HUDEP-2 (cell line): Measurements from ENCODE around the gene CLP1.
A peak's percentile ranks its signal among the peaks of the same experiment; 100 is the strongest.
"Not testable (repeated sequence)": the region's sequence is repeated elsewhere in the genome, so short reads cannot be mapped to it uniquely, and the experiment has no call there.

Experiments
- DNase-seq, 76 experiments: peaks; one replicate each; lab custom pipeline; 2025; ENCODE audit not compliant: unreplicated experiment in 76 of 76; lab: John Stamatoyannopoulos, UW

Gene CLP1

DNA sequence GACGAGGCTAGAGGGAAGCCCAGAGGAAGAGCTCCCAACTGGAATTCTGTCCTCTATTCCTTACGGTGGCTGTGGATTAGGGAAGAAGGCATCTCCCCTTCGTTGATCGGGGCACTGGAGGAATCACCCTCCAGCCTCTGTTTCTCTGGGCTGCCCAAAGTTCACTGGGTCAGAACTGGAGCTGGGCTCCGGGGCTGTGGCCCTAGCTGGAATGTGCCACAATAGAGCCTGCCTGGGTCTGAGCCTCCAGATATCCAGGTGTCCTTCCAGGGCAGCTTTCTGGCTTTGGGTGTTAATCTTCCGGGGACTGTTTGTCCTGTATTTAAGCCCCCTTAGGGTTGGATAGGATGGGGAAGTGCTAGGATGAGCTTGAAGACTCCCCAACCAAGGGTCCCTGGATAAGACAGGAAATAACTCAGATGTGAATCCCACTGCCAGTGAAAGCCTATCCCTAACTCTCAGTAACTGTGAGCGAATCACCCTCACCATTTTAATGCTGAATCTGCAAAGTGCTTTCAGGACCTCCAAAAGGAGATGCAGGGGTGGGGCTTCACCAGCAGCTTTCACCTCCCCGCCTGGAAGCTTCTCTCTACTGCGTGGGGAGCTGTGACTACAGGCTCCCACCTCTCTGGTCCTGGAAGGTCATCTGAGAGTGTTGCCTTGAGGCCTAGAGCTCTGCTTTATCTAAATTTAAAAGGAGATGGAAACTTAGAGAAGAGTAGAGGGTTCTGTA is 17.3 kb upstream of the CLP1 start:
- DNase-seq = no peak

DNA sequence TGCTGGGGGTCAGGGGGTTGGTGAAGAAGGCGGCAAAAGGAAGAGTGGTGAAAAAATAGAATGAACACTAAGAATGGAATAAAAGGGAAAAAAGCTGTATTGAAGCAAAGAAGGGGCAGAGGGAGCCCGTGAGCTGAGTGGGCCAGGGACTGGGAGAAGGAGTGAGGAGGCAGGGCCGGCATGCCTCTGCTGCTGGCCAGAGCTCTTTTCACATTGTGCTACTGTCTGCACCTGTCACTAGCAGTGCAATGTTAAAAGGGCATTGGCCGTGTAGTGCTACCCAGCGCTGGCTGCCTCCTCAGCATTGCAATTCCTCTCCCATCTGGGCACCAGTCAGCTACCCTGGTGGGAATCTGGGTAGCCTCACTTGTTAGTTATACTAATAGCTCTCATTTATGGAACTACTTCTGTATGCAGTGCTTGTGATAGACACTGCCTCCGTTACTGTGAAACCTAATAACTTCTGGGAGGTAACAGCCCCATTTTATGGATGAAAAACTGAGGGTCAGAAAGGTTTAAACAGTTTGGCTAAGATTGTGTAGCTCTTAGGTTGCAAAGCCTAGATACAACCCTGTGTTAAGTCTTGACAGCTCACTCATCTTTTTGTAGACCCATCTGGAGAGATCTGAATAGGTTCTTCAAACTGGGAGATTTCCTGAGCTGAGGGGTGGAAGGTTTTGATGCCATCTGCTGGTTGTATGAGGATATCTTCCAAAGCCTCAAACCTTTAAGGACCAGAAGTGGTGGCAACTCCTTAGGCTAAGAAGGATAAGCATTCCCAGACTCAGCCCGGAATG is 16.4 kb upstream of the CLP1 start:
- DNase-seq = peak in 32 of 76 experiments; percentile 7 to 50 (median 27)

GRCh38 chr11:57643802-57644201 is 13.8 kb upstream of the CLP1 start:
- no peak for DNase-seq

DNA sequence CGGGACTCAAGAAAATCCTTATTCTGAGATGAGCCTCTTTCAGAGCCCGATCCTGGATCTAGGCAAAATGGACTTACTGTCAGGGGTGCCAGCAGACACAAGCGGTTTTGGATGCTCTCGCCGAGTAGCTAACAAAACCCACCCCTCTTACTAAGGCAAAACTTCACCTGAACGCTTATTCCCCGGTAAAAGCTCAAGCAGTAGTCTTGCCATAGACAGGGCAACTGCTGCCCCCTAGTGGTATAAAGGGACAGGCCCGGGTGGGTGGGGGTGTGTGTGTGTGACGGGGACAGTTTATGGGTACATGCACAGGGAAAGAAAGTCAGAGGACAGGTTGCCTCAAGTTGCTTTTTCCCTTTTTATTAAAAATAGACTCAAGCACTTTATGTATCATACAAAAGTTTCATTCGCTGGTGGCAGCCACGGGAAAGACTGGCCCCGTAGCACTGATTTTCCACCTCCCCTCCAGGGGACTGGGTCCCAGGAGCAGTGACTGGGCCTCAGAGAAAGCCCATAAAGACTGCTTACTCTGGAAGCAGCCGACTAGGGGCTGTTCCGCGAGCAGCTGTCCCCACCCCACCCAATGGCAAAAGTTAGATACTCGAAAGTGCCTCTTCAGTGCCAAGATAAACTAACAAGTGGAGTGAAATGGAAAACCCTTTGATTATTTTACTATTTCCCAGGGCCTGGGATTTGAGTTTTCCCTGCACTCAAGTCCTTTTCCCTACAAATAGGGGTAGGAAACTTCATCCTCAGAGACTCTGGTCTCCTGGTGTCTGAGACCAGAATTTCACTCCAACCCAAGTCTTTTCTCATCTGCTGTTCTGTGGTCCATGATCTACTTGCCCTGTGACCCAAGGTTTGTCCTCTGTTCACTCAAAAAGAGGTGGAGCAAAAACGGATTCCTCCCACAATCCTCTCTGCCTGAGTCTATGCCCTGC is 12.5 kb upstream of the CLP1 start:
- peak in 67 of 76 experiments; percentile 17 to 85 (median 67) for DNase-seq

GRCh38 chr11:57645689-57646085 is 11.9 kb upstream of the CLP1 start:
- peak in 13 of 76 experiments; percentile 7 to 40 (median 33) for DNase-seq

DNA sequence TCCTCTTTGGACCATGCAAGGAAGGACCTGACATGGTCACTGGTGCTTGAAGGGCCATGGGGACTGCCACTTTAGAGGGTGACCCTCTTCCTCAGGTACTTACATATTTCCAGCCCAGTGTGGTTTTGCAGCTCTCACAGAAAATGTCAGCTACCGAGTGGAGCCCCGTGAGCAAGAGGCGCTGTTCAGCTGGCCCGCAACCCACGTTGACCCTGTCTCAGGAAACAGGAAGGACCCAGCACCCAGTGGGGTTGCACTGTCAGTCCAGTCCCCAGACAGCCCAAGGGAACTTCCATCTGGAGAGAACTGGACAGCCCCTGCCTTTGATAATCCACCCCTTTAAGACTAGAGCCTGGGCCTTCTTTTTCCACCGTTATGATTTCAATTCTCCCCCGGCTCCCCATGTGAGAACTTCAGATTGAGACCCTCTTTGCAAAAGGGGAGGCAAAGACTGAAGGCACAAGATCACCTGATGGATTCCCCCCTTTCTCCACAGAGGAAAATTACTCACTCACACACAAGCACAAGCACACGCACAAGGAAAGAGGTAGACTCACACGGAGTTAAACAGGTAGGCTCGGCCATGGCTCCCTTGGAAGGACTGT is 11.3 kb upstream of the CLP1 start:
- no peak for DNase-seq

DNA sequence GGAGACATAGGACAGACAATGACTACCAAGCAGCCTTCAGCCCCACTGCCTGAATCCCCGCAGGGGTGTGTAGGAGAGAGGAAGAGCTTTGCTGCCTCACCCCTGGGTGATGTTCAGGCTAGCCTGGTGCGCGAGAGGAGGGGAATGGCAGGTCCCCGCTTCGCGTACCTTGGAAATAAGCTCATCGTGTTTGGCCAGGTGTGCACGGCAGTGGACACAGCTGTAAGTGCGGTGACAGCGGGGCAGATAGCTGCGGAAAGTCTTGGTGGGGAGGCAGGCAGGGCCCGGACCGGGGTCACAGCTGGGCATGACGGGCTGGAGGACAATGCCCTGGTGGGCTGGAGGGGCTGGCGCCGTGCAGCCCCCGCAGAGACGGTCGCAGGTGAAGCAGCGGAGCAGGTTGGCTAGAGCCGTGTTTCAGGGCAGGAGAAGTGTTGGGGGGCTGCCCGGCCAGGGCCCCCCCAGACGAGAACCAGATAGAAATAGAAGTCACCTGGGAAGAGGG is 10.7 kb upstream of the CLP1 start:
- no peak for DNase-seq

DNA sequence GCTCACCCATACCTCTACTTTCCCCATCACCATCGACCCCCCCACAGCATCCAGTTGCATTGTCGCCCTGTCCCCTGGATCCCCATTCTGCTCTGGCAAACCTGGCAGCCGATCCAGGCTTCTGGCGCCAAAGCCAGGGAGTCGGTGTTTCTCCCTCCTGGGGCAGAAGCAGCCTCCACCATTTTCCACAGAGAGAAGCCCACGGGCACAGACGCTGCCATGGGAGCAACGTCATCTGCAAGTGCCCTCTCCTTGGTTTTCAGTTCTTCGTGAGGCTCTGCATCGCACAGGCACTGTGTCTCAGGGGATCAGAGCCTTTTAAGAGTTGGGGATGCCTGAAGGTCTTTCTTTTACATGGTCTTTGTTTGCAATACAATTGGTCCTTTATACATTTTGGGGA is 10.2 kb upstream of the CLP1 start:
- DNase-seq = peak in 1 of 76 experiments; percentile 12

DNA sequence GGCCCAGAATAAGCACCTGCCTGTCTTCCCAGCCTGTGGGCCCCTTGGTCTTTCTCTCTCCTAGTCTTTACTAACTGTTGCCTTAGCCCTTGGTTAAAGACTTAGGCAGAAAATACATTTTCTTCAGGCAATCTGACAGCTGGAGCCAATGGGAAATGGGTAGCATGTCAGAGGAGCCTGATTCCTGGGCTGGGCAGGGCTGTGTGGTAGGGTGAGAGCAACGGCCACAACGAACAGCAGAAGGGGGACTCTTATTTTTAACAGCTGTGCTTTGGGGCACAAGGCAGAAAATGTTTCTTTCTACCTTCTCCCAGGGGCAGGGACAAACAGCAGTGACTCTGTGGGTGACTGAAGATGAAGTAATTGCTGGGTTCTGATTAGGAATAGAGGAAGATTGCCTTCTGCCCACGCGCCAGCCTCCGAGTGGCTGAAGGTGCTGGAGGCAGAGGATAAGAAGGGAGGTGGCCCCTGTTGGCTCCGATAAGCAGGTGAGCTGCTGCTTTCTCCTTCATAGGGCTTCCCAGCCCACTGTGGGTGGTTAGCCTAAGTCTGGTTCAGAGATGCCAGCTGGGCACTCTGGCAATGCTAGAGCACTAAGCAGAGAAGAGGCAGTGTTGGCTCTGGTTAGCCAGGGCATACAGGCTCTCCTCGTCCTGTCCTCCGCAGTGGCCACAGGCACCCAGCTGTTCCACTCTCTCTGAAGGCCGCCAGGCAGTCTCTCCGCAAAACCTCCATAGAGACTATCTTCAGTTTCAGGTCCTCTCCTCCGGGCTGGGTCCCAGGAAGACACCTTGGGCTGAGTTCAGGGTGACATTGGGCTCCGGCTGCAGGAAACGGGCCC is 9.4 kb upstream of the CLP1 start:
- peak; percentile 27 to 99 (median 95) for DNase-seq

- DNase-seq = peak in 12 of 76 experiments; percentile 3 to 46 (median 32)
Measured at GRCh38 chr11:57648801-57649735, 8.5 kb upstream of the CLP1 start.

DNA sequence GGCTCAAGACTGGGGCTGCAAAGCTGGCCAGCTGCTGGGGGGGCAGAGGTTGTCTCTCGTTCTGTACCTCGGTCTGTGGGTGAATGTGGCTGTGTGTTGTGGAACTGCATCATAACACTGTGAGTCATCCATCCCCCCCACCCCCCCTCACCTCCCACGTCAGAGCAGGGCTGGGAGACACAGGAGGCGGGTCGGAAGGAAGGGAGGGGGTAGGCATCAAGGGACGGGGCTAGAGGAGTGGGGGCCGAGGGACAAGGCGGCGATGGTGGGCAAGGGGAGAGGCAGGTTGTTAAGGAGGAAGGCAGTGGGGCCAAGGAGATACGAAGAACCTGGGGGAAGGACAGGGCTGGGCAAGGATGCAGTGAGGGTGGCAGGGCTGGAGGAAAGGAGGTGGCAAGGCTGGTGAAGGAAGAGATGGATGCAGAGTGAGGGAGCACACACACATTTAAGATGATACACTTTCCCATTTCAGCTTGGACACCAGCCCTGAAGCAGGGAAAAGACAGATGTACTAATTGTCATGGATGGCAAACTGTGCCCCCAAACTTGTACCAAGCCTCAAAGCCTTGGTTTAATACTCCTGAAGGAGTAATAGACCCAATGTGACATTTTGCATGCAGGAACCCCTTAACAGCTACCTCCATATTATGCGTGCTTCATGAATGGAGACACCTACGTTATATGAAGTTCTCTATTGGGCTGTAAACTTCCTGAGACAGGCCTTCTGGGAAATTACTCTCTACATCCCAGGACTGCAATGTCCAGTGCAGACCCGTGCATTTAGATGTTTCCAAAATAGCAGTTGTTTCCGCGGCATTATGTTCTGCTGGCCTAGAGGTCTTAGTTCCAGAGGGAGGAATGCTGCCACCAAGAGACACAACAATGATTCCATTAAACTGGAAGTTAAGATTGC is 7.5 kb upstream of the CLP1 start, which contains the start of gene YPEL4:
Gene YPEL4 (minus strand): TSS at position 87 of the 913 bp plus-strand sequence. CDS start 2,805 bp downstream, outside the sequence.
- DNase-seq = peak in 59 of 76 experiments; percentile 12 to 83 (median 59)

GRCh38 chr11:57650739-57651090 is 6.8 kb upstream of the CLP1 start:
- DNase-seq = no peak

DNA sequence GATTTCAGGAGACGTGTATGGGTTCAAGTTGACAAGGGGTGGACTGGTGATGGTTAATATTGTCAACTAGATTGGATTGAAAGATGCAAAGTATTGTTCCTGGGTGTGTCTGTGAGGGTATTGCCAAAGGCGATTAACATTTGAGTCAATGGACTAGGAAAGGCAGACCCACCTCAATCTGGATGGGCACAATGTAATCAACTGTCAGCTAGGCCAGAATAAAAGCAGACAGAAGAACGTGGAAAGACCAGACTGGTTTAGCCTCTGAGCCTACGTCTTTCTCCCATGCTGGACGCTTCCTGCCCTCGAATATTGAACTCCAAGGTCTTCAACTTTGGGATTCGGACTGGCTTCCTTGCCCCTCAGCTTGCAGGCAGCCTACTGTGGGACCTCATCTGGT is 6.2 kb upstream of the CLP1 start:
- no peak for DNase-seq

DNA sequence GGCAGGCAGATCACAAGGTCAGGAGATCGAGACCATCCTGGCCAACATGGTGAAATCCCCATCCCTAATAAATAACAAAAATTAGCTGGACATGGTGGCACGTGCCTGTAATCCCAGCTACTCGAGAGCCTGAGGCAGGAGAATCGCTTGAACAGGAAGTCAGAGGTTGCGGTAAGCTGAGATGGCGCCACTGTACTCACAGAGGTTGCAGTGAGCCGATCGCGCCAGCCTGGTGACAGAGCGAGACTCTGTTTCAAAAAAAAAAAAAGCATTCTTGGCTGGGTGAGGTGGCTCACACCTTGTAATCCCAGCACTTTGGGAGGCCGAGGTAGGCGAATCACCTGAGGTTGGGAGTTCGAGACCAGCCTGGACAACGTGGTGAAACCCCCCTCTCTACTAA is 5.3 kb upstream of the CLP1 start:
- DNase-seq = not testable (repeated sequence)

DNA sequence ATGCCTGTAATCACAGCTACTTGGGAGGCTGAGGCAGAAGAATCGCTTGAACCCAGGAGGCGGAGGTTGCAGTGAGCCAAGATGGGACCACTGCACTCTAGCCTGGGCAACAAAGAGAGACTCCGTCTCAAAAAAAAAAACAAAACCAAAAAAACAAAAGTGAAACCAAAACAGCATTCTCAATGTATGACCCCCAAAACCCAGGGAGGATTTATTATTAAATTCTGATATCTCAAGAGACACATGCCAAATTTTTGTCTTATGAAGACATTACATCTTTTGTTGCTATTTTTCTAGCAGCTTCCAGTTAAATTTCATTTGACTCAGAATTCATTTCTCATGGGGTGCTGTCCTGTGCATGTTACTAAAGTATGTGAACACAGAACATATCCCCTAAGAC is 4.9 kb upstream of the CLP1 start:
- DNase-seq = no peak

DNA sequence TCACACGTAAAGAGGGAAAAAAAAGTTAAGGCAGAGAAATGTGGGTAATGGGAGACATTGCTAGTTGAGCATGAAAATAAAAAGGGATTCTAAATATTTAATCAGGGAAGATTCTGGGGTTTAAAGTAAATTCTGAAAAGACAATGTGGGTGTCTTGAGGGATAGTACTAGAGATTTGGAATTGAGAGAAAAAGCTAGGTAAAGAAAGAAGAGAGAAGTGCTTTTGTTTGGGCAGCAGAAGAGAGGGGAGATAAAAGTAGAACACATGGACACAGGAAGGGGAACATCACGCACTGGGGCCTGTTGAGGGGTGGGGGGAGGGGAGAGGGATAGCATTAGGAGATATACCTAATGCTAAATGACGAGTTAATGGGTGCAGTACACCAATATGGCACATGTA is 4.4 kb upstream of the CLP1 start:
- DNase-seq = no peak

- no peak for DNase-seq
Measured at GRCh38 chr11:57656885-57657193, 723 bp upstream of the CLP1 start.

GRCh38 chr11:57658023-57658361 is 430 bp downstream of the CLP1 start:
- no peak for DNase-seq
